HG03108 (cell line): ENCODE data around the gene M1AP.

Experiments used
- ATAC-seq: cut with Tn5 transposase; IDR thresholded peaks from one replicate; pipeline ENCODE4 v1.9.1; 2021; ENCODE audit warnings: moderate library complexity; ENCODE audit not compliant: unreplicated experiment

The M1AP gene

GRCh38 chr2:74551530-74551929, 96.6 kb downstream of the M1AP start:
- no peak for ATAC-seq

- no peak for ATAC-seq
Measured at GRCh38 chr2:74550231-74550630, 97.9 kb downstream of the M1AP start.

- ATAC-seq: peak; percentile 38
Measured at GRCh38 chr2:74548900-74549826, 99.0 kb downstream of the M1AP start.

GRCh38 chr2:74548285-74548899, 99.7 kb downstream of the M1AP start:
- no peak for ATAC-seq

DNA sequence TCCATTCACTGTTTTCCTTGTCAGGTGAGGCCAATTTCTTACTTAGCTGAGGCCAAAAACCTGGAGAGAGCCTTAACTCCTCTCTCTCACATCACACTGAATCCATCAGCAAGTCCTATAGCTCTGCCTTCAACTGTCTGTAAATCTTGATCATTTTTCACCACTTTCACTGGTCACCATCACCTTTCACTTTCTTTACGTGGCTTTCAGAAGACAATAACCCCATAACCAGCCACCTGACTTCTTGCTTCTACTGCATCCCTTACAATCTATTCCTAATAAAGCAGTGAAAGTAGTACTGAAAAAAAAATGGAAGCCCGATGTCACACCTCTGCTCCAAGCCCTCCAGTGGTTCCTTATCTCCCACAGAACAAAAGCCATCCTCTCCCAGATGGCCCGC, 102.1 kb downstream of the M1AP start:
- ATAC-seq: no peak

DNA sequence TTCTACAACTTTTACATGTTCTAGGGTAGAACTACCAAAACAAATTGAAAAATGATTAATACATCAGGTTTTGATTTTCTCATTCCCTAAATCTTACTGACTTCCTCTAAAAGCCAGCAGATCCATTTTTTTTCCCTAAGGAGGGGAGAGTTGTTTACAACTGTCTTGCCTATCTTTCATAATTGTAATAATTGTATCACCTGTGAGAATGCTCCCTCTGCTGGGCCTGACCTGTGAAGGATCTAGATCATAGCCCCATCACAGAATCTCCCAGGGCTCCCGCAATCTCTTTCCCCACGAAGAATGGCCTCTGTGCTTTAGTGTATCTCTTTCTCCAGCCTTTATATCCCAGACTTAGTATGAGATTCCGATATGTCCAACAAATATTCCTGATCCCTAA, 103.5 kb downstream of the M1AP start:
- ATAC-seq: no peak

DNA sequence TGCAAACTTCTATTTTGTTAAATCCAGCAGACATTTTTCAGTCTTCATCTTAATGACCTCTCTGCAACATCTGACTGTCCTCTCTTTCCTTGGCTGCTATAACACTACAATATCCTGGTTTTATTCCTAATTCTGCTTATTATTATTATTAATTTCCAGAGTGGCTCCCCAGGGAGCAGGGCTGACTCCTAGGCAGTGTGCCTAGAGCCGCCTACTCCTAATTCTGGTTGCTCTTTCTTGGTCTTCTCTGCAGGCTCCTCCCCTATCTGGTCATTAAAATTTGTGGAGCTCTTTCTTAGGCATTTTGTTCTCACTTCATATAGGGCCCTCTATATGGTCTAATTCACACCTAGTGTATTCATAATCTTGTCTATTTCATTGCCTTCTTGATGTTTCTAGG, 105.2 kb downstream of the M1AP start:
- ATAC-seq: no peak

GRCh38 chr2:74540291-74540690, 107.8 kb downstream of the M1AP start:
- no peak for ATAC-seq

DNA sequence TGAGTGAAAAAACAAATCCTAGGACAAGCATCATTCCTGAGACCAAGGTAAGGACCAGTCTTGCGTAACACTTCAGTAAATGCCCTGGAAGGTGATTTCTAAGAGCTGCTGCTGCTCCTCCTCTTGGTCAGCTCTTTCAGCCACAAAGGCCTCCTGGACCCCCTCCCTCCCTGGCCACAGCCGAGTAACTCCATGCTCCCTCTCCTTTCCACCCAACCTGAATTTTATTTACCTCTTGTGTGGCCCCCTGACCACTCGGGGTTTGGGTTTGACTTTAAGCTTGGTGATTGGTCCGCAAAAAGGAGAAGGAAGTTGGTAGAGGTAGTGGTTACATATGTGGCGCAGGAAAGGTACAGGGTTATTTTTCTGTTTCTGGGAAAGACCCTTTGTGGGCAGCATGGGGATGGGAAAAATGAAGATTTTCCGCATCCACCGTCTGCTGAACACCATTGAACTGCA, 109.2 kb downstream of the M1AP start:
- no peak for ATAC-seq

DNA sequence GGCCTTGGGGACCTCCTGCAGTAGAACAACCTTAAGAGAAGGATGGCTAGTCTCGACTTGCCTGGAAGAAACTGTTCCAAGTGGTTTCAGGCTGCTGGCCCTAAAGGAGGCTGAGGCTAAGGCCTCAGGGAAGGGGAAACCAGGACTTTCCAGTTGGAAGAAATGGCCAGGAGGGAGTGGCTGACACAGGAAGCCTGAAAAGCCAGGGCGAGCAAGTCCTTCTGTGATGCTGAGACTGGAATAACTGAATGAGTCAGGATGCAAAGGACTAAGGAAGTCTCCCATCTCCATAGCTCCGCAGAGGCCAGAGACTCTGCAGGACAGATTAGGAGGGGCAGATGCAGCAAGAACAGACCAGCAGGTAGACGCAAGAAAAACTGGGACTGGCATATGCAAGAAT, 111.0 kb downstream of the M1AP start:
- ATAC-seq: no peak

- no peak for ATAC-seq
Measured at GRCh38 chr2:74536166-74536950, 111.8 kb downstream of the M1AP start.

- no peak for ATAC-seq
Measured at GRCh38 chr2:74535440-74535965, 112.6 kb downstream of the M1AP start.

- ATAC-seq: no peak
Measured at GRCh38 chr2:74534411-74534810, 113.7 kb downstream of the M1AP start.

DNA sequence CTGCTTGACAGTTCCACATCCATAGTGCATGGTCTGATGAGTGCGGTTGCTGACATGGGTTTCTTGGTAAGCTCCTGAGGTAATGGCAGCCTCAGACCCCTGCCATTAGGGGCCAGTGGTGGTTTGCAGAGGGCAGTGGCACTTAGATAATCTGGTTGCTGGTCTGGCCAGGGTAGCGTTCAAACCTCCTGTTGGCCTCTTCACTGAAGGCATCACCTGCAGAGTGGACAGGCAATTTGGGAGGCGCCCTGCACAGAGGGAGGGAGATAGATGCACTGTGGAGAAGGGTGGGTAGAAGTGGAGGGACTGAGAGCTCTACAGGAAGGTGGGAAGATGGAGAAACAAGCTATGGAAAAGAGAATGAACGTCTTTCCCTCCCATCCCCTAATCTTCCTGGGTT, 114.7 kb downstream of the M1AP start:
- ATAC-seq: no peak

DNA sequence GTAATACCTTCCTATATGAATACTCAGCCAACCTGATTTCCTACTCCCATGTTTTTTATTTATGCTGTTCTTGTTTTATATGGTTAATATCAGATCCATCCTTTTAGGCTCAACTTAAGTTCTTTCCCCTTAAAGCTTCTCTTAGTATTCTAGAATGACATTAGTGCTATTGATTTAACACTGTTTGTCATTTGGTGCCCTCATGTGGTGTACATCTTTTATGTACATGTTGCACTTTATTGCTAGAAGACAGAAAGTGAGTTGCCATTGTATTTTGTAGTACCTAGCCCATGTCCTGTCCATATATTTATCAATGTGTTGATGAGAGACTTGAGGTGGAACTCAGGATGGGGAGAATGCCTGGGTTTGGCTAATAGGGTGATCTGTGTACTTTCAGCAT, 115.9 kb downstream of the M1AP start:
- no peak for ATAC-seq

- no peak for ATAC-seq
Measured at GRCh38 chr2:74531666-74532065, 116.5 kb downstream of the M1AP start.

- peak; percentile 34 for ATAC-seq
Measured at GRCh38 chr2:74530239-74531187, 117.6 kb downstream of the M1AP start.

- ATAC-seq: peak; percentile 78
Measured at GRCh38 chr2:74529357-74530238, 118.5 kb downstream of the M1AP start, which contains the start of the genes AUP1 and HTRA2. TSS of gene AUP1 (minus strand) at chr2:74529706. CDS start at chr2:74529629, 77 bp downstream. TSS of gene HTRA2 (plus strand) at chr2:74529933. CDS start at chr2:74530007, 74 bp downstream.
